SK-N-DZ (cell line): ENCODE measurements around the gene RIMBP2.

ENCODE experiments used
- DNase-seq: peaks from one replicate; pipeline ENCODE4 v3.0.0-alpha.2; 2015; ENCODE audit warnings: low spot score

Gene RIMBP2

GRCh38 chr12:130513556-130513955 is 202.5 kb downstream of the RIMBP2 start:
- no peak for DNase-seq

DNA sequence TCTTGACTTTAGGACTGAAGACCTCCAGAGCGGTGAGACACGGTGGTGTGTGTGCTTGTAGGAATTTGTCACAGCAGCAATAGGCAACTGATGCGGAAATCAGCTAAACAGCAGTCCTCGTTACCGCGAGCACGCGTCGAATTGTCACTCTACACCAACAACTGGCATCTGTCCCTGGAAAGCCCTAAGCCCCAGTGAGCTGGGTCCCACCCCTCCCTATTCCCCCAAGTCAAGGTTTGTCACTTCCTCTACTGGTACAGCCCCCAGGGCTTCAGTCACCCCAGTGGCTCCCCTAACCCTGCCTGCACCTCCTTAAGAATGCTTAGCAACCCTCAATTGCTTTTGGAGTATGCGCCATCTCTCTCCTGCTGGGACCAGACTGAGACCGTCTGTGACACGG is 204.8 kb downstream of the RIMBP2 start:
- DNase-seq: no peak

DNA sequence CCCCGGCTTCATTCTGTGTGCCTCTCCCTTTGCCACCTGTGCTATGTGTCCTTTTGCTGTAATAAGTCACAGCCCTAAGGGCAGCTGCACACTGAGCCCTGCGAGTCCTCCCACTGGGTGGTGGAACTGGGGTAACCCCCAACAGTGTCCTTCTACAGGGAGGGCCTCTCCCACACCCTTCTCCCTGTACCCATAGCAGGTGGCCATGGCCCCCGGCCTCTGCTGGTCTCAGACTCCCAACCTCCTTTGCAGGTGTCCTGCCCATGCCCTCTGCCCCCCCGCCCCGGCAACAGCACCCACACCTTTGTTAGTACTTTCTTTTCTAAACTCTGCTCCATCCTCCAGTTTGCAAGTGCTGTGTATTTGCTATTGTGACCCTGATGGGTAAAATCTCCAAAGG is 206.6 kb downstream of the RIMBP2 start:
- DNase-seq: no peak

GRCh38 chr12:130508847-130509246 is 207.3 kb downstream of the RIMBP2 start:
- DNase-seq: no peak

DNA sequence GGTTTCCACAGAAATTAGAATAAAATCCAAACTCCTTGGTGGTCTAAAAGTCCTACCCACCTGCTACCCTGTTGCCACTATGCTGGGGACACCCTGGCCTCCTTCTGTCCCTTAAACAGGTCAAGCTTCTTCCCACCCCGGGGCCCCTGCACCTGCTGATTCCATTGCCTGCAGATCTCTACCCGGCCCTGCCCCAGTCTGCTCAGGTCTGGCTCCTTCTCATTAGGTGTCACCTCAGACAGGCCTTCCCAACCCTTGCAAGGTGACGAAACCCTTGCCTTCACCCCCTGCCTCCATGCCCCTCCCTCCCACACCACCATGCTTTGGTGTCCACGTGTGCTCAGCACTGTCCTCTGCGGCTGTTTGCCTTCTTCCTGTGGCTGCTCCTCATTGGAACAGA is 207.8 kb downstream of the RIMBP2 start:
- DNase-seq: no peak

- peak; percentile 46 for DNase-seq
These were observed 209.3 kb downstream of the RIMBP2 start for GRCh38 chr12:130506844-130507243.

DNA sequence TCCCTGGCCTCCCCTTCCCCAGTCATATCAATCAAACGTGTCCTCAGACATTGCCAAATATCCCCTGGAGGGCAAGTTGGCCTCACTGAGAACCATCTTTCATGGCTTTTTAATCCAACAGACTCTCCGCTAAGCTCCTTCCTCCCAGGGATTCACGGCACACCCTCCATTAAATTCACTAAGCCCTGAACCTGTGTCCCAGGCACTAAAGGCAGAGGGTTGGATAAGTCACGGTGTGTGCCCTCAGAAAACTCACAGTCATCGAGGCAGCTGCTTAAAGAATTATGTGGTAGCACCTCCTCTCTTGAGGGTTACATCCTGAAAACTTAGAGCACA is 211.3 kb downstream of the RIMBP2 start:
- DNase-seq: no peak

DNA sequence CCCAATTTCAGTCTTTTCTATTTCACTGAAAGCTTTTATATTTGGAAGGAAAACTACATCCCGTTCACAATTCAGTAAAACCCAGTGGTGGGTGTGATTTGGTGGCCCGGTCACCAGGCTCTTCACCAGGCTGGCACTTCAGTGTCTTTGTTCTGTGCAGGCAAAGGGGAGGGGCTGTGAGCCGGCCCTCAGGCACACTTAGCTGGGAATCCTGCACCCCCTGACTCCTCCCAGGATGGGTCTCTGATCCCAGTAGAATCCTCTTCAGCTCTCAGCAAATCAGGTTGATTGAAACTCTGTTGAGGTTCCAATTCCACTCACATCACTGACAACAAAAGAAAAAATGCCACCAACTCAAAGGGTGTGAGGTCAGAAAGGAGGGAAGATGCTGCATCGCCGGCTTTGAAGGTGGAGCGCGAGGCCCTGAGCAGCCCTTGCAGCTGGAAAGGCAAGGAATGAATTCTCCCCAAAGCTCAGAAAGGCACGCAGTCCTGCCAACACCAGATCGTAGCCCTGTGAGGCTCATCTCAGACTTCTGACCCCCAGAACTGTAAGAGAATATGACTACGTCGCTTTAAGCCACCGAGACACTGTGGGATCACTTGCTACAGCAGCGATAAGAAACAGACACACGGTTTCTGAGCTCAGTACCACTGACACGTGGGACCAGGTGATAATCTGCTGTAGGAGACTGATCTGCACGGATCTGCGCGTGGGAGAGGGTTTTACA is 211.8 kb downstream of the RIMBP2 start:
- DNase-seq: no peak

GRCh38 chr12:130501821-130502220 is 214.3 kb downstream of the RIMBP2 start:
- DNase-seq: no peak

DNA sequence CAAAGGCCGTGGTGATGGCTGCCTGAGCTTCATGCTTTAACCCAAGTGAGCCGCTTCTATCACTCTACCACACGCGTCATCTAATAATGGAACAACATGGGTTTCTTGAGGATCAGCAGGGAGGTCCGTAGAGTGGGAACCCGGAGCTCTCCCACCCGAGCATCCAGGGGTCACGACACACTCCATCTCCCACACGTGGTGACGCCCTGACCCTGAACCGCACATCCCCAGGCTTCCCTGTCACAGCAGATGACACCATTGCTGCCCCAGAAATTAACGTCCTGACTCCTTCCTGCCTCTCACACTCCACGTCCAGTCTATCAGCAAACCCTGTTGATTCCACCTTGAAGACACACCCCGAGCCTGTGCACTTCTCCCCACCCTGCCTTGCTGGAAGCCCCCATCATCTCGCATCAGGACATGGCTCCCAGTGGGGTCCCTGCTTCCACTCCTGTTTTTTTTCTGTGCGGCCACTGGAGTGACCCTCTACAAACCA is 215.2 kb downstream of the RIMBP2 start:
- no peak for DNase-seq

GRCh38 chr12:130499474-130499873 is 216.6 kb downstream of the RIMBP2 start:
- DNase-seq: no peak

DNA sequence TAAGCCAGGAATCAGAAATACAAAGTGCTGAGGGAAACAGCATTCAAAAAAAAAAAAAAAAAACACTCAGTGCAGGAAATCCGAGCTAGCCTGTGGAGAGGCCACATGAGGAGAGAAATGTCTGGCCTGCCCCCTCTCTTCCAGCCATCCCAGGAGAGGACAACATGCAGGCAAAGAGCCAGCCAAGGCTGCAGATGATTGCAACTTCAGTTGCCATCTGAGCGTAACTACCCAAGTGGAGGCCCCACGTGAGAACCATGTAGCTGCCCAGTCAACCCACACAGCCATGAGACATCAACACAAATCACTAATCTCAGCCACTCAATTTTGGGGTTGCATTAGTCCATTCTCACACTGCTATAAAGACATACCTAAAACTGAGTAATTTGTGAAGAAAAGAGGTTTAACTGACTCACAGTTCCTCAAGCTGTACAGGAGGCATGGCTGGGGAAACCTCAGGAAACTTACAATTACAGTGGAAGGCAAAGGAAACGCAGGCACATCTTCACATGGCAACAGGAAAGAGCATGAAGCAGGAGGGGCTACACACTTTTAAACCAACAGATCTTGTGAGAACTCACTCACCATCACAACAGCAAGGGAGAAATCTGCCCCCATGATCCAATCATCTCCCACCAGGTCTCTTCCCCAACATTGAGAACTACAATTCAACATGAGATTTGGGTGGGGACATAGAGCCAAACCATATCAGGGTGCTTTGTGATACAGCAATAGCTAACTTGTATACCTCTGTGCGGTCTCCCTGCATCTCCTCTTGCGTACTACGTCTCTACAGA is 217.3 kb downstream of the RIMBP2 start:
- DNase-seq: no peak

DNA sequence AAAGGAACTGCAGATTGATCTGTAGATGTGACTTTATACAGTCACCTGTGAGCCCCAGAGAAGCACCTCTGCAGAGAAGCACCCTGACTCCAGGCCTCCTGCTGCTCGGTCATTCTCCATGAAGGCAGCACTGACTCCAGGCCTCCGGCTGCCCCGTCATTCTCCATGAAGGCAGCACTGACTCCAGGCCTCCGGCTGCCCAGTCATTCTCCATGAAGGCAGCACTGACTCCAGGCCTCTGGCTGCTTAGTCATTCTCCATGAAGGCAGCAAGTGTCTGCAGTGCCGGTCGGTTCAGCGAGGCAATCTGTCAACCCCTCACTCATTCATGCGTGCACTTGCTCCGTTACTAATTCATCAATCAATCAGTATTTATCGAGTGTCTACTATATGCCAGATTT is 218.1 kb downstream of the RIMBP2 start:
- no peak for DNase-seq

DNA sequence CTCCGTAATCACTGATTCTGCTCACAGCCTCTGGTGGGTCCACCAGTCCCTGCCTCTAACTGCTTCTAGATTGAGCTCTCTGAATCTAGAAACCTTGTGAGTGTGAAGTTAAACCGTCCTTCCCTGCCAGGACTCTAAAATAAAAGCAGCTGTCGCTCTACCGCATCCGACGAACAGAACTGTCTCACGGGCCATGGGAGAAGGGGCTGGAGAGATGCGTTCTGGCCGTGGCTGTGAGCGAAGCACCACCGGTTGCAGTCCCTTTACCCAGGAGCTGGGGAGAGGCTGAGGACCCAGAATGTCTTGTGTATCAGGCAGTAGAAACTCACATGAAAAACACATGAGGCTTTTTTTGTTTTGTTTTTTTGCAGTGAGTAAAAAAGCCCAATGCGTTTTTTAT is 218.8 kb downstream of the RIMBP2 start:
- no peak for DNase-seq

- no peak for DNase-seq
These were observed 219.5 kb downstream of the RIMBP2 start for GRCh38 chr12:130496516-130497120.

DNA sequence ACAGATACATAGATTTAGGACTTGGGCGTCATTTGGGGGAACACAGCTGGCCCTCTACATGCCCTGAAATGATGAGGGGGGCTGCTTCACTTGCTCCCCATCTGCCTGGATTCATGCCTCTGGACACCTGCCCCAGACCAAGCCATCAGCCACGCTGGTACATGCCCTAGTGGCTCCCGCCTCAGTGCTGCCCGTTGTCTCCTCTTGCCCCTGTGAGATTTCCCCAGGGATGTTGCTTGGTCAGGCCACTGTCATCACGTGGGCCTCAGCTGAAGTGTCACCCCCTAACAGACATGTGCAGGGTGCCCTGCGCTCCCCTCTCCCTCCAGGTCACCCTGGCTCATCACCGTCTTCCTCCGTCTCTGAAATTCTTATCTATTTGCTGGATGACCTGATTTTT is 220.9 kb downstream of the RIMBP2 start:
- no peak for DNase-seq

DNA sequence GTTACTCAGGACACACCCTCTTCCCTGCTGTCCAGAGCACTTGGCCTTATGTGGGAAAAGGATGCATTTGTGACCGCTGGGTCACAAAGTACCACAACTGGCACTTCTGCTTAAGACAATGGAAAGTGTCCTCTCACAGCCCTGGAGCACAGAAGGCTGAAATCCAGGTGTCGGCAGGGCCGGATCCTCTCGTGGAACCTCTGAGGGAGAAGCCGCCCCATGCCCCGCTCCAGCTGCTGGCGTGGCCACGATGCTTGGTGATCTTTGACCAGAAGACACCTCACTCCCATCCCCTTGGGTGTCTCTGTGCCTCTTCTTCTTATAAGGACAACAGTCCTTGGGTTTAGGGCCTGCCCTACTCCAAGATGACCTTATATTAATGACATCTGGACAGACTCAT is 221.4 kb downstream of the RIMBP2 start:
- DNase-seq: no peak

GRCh38 chr12:130493951-130494350 is 222.1 kb downstream of the RIMBP2 start:
- no peak for DNase-seq

- no peak for DNase-seq
These were observed 224.4 kb downstream of the RIMBP2 start for GRCh38 chr12:130491421-130492357.

DNA sequence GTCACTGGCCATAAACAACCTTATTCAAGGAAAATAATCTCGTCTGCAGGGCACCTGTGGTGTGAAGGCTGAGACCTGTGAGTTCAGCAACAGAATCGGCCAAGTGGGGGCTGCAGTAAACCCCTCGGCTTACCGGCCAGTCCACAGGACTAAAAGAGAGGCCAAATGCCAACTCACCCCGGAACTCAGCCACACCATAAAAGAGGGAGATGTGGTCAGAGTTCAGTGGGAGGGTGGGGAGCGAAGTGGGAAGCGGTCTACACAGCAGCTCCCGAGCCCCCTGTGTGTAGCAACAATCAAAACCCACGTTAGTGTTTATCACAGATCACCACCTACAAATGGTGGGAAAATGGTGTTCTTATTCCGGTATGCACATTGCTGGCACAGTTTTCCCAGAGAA is 225.4 kb downstream of the RIMBP2 start:
- DNase-seq: no peak

DNA sequence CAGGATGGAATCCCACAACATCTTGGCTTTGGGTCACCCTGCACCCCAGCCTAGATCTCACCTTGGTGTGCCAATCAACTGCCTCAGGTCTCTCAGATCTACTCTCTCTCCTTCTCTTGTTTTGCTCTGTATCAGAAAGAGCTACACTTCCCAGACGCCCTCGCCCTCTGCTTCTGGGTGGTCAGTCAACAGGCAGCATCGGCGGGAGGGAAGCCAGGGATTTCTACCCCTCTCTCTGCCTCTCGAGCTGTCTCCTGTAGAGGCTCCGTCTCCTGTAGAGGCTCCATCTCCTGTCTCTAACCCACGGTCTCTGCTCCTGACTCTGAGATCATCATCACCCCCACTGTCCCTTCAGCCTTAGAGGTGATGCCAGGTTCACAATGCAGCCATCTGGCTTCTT is 226.8 kb downstream of the RIMBP2 start:
- no peak for DNase-seq

- no peak for DNase-seq
These were observed 227.8 kb downstream of the RIMBP2 start for GRCh38 chr12:130488358-130488710.
